Type B pancreatic cell (in vitro differentiated cells): ENCODE data around the gene ATP1A1. TPM values are rescaled to one million over a fixed set of nuclear protein-coding genes. Genes with fewer than 3 reads are reported as not detected.

Experiments
- DNase-seq: peaks from one replicate; pipeline ENCODE4 v3.0.0; 2021; ENCODE audit warnings: mixed read lengths; ENCODE audit not compliant: unreplicated experiment; ENCODE audit errors: extremely low spot score
- H3K27ac Mint-ChIP-seq: 2 replicates; pipeline ENCODE4 v1.8.0; 2021; ENCODE audit warnings: mild to moderate bottlenecking, mixed read lengths
- H3K27me3 Mint-ChIP-seq: 2 replicates; pipeline ENCODE4 v1.8.0; 2021; ENCODE audit warnings: mixed read lengths
- H3K36me3 Mint-ChIP-seq: 2 replicates; pipeline ENCODE4 v1.8.0; 2021; ENCODE audit warnings: mixed read lengths
- H3K4me1 Mint-ChIP-seq: one replicate; pipeline ENCODE4 v1.8.0; 2021; ENCODE audit warnings: mixed read lengths; ENCODE audit not compliant: unreplicated experiment
- H3K4me3 Mint-ChIP-seq: 2 replicates; pipeline ENCODE4 v1.8.0; 2021; ENCODE audit warnings: mild to moderate bottlenecking, mixed read lengths
- H3K9me3 Mint-ChIP-seq: 2 replicates; pipeline ENCODE4 v1.8.0; 2021; ENCODE audit warnings: mixed read lengths
- total RNA-seq: library from RNA; stranded (reverse); gene quantifications from 2 replicates; pipeline ENCODE4 v1.2.1, GENCODE V29; 2021; ENCODE audit warnings: low replicate concordance
- TF ChIP-seq, protein P1 (sequence below): fragments of 200-600 bp; sonication (generic); conservative IDR thresholded peaks from 2 replicates; pipeline ENCODE4 v1.5.0; 2021; ENCODE audit warnings: antibody characterized with exemption, mild to moderate bottlenecking

The ATP1A1 gene
- total RNA-seq, 1 donor from 2014 or later, result 374 TPM

DNA sequence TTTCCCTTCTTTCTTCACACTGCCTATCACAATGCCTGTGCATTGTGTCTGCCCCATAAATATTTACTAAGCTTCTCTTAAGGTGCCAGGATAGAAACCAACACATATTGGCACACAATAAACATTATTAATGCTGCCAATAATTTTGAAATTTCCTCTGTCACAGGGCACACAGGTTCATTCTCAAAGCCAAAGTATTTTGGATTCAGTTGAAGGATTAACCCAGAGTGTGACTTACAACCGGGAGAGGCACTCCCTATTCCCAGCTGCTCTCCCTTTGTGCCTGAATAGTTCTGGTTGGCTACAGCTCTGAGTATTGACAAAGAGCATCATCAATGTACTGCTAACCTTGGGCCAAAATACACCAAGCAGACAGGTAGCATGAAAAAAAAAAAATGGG lies 46.6 kb upstream of the ATP1A1 start:
- Mint-ChIP-seq H3K9me3 (no peaks in the 10 kb centered on the region), H3K4me1 (peaks cover 13% of the 10 kb centered on the region), H3K4me3 (no peak overlapping the region), H3K36me3 (no peaks in the 10 kb centered on the region), H3K27me3 (no peaks in the 10 kb centered on the region), H3K27ac (no peak overlapping the region)
- TF ChIP-seq, protein P1, sequence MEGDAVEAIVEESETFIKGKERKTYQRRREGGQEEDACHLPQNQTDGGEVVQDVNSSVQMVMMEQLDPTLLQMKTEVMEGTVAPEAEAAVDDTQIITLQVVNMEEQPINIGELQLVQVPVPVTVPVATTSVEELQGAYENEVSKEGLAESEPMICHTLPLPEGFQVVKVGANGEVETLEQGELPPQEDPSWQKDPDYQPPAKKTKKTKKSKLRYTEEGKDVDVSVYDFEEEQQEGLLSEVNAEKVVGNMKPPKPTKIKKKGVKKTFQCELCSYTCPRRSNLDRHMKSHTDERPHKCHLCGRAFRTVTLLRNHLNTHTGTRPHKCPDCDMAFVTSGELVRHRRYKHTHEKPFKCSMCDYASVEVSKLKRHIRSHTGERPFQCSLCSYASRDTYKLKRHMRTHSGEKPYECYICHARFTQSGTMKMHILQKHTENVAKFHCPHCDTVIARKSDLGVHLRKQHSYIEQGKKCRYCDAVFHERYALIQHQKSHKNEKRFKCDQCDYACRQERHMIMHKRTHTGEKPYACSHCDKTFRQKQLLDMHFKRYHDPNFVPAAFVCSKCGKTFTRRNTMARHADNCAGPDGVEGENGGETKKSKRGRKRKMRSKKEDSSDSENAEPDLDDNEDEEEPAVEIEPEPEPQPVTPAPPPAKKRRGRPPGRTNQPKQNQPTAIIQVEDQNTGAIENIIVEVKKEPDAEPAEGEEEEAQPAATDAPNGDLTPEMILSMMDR, result no peak
- DNase-seq, result no peak

DNA sequence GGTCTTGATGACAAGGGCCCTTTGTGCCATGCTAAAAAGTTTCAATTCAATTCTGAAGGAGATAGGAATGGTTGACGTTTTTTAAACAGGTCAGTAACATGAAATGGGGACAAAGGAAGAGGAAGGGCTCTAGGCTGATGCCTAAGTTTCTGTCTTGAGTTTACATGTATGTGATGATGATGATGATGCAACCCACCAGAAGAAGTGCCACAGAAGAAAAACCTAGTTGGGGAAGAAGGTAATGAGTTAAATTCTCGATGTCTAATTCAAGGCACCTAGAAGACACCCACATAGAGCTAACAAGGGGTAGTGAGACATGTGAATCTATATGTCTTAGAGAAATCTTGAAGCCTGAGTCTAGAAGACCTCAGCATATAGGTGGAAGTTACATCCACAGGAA lies 44.4 kb upstream of the ATP1A1 start:
- Mint-ChIP-seq H3K9me3 (no peaks in the 10 kb centered on the region), H3K36me3 (no peaks in the 10 kb centered on the region), H3K27ac (no peak overlapping the region), H3K27me3 (no peaks in the 10 kb centered on the region), H3K4me1 (peaks cover 13% of the 10 kb centered on the region), H3K4me3 (no peak overlapping the region)
- TF ChIP-seq, protein P1, result no peak
- no peak for DNase-seq

DNA sequence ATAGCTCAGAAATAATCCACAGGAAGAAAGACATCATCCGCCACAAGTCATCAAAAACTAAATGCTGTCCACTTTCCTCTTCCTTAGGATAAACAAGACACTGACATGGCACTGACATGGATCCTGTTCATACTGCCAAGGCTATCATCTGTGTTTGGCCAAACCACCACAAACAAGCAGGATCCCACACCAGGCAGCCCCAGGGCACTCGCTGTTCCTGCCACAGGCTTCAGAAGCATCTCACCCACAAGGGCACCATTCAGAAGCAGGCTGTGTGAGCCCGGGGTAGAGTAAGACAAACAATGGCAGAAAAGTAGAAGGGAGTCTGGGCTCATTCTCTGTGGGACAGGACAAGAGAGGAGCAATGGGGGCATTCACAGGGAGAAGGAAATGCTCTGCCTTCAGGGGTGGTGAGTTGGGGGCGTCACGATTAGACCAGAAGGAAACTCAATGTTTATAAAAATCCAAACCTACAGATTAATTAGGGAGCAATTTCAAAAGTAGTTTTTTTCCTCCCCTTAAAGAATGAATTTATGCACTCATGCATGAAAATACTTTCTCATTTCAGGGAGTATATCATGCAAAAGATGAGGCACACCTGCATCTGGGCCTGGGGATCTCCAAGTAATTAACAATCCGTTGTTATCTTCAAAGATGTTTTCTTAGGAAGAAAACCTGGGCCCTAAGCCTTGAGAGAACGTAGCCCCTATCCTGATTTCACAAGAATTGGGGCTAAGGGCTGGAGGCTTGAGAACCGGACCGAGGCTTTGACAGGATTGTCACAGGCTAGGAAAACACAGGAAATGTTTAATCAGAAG lies 43.3 kb upstream of the ATP1A1 start:
- DNase-seq, result no peak
- peak overlapping the region; percentile 15 for H3K4me3 Mint-ChIP-seq
- H3K4me1 Mint-ChIP-seq, result peaks cover 13% of the 10 kb centered on the region
- H3K27me3 Mint-ChIP-seq, result no peaks in the 10 kb centered on the region
- no peaks in the 10 kb centered on the region for H3K9me3 Mint-ChIP-seq
- peak overlapping the region; percentile 43 for H3K27ac Mint-ChIP-seq
- H3K36me3 Mint-ChIP-seq, result no peaks in the 10 kb centered on the region
- TF ChIP-seq, protein P1, result no peak

DNA sequence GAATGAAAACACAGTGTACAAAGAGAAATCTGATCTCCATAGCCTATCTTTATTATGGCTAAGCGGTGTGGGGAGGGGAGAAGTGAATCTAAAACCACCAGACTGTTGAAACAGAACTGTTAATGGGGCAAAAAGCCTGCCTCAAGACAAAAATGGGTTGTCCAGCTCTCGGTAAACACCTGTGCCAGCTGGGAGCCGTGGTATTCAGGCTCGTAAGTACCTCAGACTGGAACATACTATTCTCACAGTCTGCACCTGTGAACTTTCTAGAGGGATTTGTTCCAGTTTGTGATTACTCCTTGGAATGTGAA lies 42.7 kb upstream of the ATP1A1 start:
- Mint-ChIP-seq H3K27ac (peak overlapping the region; percentile 43), H3K27me3 (no peaks in the 10 kb centered on the region), H3K4me1 (peaks cover 18% of the 10 kb centered on the region), H3K9me3 (no peaks in the 10 kb centered on the region), H3K4me3 (peak overlapping the region; percentile 15), H3K36me3 (no peaks in the 10 kb centered on the region)
- no peak for DNase-seq
- TF ChIP-seq, protein P1, result no peak

DNA sequence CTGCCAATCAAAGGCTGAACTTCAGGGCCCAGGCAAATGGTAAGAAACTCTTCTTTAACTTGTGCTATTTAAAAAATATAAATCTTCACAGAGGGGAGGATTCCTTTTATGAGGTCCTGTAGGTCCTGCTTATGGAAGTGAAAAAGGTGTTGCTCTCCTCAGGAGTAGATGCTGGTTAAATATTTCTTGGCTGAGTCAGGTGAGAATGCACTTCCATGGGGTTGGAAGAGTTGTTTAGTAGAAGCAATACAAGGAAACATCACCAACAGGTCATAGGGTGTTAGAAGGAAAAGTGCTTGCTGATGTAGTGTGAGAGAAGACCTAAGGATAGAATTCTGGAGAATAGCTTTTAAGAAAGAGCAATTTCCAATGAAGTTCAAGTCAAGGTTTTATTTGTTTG lies 42.2 kb upstream of the ATP1A1 start:
- H3K4me1 Mint-ChIP-seq, result peaks cover 19% of the 10 kb centered on the region
- H3K9me3 Mint-ChIP-seq, result no peaks in the 10 kb centered on the region
- no peaks in the 10 kb centered on the region for H3K36me3 Mint-ChIP-seq
- H3K27me3 Mint-ChIP-seq, result no peaks in the 10 kb centered on the region
- DNase-seq, result no peak
- TF ChIP-seq, protein P1, result no peak
- H3K4me3 Mint-ChIP-seq, result no peak overlapping the region
- H3K27ac Mint-ChIP-seq, result no peak overlapping the region
